ENCODE measurements around the gene TMEM37.

Gene TMEM37

GRCh38 chr2:119487434-119488244 lies 56.0 kb downstream of the TMEM37 start:
- Histone ChIP-seq H3K27me3 (ENCODE audit: control insufficient read depth, insufficient read depth, low read length) (no peaks in the 10 kb centered on the region), H3K36me3 (ENCODE audit: control insufficient read depth, insufficient read depth, low read length) (no peaks in the 10 kb centered on the region), H3K4me3 (ENCODE audit: low read depth, low read length) (no peak overlapping the region), H3K9me3 (ENCODE audit: control insufficient read depth, insufficient read depth, low read length) (no peaks in the 10 kb centered on the region), H3K9ac (ENCODE audit: low read depth, low read length) (no peak overlapping the region), H3K4me1 (ENCODE audit: control insufficient read depth, insufficient read depth, low read length) (peaks cover 5% of the 10 kb centered on the region)
